ENCODE measurements around the gene SECTM1. TPM values are rescaled to one million over a fixed set of nuclear protein-coding genes. Genes with fewer than 3 reads are reported as not detected.

SECTM1 gene
- total and polyA plus RNA-seq, 9 of the 15 experiments (the other 6 are each of a cell fraction or from before 2014, with no cell fraction given) = 0.11 to 0.46 (median 0.18) TPM; not detected in 6

- TF ChIP-seq, protein P1, sequence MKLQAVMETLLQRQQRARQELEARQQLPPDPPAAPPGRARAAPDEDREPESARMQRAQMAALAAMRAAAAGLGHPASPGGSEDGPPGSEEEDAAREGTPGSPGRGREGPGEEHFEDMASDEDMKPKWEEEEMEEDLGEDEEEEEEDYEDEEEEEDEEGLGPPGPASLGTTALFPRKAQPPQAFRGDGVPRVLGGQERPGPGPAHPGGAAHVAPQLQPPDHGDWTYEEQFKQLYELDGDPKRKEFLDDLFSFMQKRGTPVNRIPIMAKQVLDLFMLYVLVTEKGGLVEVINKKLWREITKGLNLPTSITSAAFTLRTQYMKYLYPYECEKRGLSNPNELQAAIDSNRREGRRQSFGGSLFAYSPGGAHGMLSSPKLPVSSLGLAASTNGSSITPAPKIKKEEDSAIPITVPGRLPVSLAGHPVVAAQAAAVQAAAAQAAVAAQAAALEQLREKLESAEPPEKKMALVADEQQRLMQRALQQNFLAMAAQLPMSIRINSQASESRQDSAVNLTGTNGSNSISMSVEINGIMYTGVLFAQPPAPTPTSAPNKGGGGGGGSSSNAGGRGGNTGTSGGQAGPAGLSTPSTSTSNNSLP (IDR thresholded peaks at IDR 0.05; ENCODE audit: borderline replicate concordance, low read depth, low read length) = no peak
- TF ChIP-seq ZNF551 (CRISPR knock-in tag; IDR thresholded peaks at IDR 0.05) (no peak), USF2 (CRISPR knock-in tag; IDR thresholded peaks at IDR 0.05) (no peak), SRSF9 (IDR thresholded peaks at IDR 0.05; ENCODE audit: borderline replicate concordance, low read depth, low read length) (no peak), BCOR (IDR thresholded peaks at IDR 0.05) (no peak), PCBP2 (IDR thresholded peaks at IDR 0.05; ENCODE audit: low read depth, low read length, poor library complexity, severe bottlenecking) (no peak)
- TF ChIP-seq, protein P2, sequence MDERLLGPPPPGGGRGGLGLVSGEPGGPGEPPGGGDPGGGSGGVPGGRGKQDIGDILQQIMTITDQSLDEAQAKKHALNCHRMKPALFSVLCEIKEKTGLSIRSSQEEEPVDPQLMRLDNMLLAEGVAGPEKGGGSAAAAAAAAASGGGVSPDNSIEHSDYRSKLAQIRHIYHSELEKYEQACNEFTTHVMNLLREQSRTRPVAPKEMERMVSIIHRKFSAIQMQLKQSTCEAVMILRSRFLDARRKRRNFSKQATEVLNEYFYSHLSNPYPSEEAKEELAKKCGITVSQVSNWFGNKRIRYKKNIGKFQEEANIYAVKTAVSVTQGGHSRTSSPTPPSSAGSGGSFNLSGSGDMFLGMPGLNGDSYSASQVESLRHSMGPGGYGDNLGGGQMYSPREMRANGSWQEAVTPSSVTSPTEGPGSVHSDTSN (CRISPR knock-in tag; IDR thresholded peaks at IDR 0.05; ENCODE audit: low read depth) = no peak
- TF ChIP-seq, protein P2 (tag; conservative IDR thresholded peaks at IDR 0.05; ENCODE audit: low read depth) = no peak
- TF ChIP-seq, protein P3, sequence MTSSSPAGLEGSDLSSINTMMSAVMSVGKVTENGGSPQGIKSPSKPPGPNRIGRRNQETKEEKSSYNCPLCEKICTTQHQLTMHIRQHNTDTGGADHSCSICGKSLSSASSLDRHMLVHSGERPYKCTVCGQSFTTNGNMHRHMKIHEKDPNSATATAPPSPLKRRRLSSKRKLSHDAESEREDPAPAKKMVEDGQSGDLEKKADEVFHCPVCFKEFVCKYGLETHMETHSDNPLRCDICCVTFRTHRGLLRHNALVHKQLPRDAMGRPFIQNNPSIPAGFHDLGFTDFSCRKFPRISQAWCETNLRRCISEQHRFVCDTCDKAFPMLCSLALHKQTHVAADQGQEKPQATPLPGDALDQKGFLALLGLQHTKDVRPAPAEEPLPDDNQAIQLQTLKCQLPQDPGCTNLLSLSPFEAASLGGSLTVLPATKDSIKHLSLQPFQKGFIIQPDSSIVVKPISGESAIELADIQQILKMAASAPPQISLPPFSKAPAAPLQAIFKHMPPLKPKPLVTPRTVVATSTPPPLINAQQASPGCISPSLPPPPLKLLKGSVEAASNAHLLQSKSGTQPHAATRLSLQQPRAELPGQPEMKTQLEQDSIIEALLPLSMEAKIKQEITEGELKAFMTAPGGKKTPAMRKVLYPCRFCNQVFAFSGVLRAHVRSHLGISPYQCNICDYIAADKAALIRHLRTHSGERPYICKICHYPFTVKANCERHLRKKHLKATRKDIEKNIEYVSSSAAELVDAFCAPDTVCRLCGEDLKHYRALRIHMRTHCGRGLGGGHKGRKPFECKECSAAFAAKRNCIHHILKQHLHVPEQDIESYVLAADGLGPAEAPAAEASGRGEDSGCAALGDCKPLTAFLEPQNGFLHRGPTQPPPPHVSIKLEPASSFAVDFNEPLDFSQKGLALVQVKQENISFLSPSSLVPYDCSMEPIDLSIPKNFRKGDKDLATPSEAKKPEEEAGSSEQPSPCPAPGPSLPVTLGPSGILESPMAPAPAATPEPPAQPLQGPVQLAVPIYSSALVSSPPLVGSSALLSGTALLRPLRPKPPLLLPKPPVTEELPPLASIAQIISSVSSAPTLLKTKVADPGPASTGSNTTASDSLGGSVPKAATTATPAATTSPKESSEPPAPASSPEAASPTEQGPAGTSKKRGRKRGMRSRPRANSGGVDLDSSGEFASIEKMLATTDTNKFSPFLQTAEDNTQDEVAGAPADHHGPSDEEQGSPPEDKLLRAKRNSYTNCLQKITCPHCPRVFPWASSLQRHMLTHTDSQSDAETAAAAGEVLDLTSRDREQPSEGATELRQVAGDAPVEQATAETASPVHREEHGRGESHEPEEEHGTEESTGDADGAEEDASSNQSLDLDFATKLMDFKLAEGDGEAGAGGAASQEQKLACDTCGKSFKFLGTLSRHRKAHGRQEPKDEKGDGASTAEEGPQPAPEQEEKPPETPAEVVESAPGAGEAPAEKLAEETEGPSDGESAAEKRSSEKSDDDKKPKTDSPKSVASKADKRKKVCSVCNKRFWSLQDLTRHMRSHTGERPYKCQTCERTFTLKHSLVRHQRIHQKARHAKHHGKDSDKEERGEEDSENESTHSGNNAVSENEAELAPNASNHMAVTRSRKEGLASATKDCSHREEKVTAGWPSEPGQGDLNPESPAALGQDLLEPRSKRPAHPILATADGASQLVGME (CRISPR knock-in tag; IDR thresholded peaks at IDR 0.05) = no peak
- TF ChIP-seq, protein P4, sequence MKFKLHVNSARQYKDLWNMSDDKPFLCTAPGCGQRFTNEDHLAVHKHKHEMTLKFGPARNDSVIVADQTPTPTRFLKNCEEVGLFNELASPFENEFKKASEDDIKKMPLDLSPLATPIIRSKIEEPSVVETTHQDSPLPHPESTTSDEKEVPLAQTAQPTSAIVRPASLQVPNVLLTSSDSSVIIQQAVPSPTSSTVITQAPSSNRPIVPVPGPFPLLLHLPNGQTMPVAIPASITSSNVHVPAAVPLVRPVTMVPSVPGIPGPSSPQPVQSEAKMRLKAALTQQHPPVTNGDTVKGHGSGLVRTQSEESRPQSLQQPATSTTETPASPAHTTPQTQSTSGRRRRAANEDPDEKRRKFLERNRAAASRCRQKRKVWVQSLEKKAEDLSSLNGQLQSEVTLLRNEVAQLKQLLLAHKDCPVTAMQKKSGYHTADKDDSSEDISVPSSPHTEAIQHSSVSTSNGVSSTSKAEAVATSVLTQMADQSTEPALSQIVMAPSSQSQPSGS (CRISPR knock-in tag; IDR thresholded peaks at IDR 0.05) = no peak
- TF ChIP-seq, protein P5, sequence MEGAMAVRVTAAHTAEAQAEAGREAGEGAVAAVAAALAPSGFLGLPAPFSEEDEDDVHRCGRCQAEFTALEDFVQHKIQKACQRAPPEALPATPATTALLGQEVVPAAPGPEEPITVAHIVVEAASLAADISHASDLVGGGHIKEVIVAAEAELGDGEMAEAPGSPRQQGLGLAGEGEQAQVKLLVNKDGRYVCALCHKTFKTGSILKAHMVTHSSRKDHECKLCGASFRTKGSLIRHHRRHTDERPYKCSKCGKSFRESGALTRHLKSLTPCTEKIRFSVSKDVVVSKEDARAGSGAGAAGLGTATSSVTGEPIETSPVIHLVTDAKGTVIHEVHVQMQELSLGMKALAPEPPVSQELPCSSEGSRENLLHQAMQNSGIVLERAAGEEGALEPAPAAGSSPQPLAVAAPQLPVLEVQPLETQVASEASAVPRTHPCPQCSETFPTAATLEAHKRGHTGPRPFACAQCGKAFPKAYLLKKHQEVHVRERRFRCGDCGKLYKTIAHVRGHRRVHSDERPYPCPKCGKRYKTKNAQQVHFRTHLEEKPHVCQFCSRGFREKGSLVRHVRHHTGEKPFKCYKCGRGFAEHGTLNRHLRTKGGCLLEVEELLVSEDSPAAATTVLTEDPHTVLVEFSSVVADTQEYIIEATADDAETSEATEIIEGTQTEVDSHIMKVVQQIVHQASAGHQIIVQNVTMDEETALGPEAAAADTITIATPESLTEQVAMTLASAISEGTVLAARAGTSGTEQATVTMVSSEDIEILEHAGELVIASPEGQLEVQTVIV (CRISPR knock-in tag; IDR thresholded peaks at IDR 0.05; ENCODE audit: borderline replicate concordance) = no peak
Observed at GRCh38 chr17:82281502-82282238, 51.9 kb downstream of the SECTM1 start (continued).
